DOHH2 (cell line): ENCODE data around the gene YWHAQ.

Experiments
- H3F3A ChIP-seq: fragments of 200-600 bp; sonication (generic), shearing (Covaris generic); 2 replicates; pipeline ENCODE4 v1.6.0; 2016; ENCODE audit warnings: antibody characterized with exemption, mild to moderate bottlenecking; ENCODE audit not compliant: control insufficient read depth, insufficient read depth
- H3K27ac ChIP-seq: fragments of 200-600 bp; sonication (generic); 2 replicates; pipeline ENCODE4 v1.5.1; 2014; ENCODE audit warnings: low read depth, mild to moderate bottlenecking, low read length, moderate library complexity
- H3K27me3 ChIP-seq: fragments of 200-600 bp; sonication (generic); 2 replicates; pipeline ENCODE4 v1.6.1; 2014; ENCODE audit warnings: mild to moderate bottlenecking, low read length, mixed read lengths; ENCODE audit not compliant: control insufficient read depth
- H3K36me3 ChIP-seq: fragments of 200-600 bp; sonication (generic); 2 replicates; pipeline ENCODE4 v1.6.1; 2014; ENCODE audit warnings: mild to moderate bottlenecking, low read length, moderate library complexity, mixed read lengths; ENCODE audit not compliant: control insufficient read depth
- H3K4me1 ChIP-seq: fragments of 200-600 bp; sonication (generic); 2 replicates; pipeline ENCODE4 v1.6.1; 2014; ENCODE audit warnings: mild to moderate bottlenecking, low read length, mixed read lengths; ENCODE audit not compliant: control insufficient read depth
- H3K4me2 ChIP-seq: fragments of 200-600 bp; sonication (generic); 2 replicates; pipeline ENCODE4 v1.6.0; 2014; ENCODE audit warnings: mild to moderate bottlenecking, low read length, moderate library complexity
- H3K4me3 ChIP-seq: fragments of 200-600 bp; sonication (generic); 2 replicates; pipeline ENCODE4 v1.5.1; 2014; ENCODE audit warnings: mild to moderate bottlenecking, low read length, mixed read lengths
- H3K79me2 ChIP-seq: fragments of 200-600 bp; sonication (generic); 2 replicates; pipeline ENCODE4 v1.6.1; 2014; ENCODE audit warnings: mild to moderate bottlenecking, low read length, mixed read lengths; ENCODE audit not compliant: control insufficient read depth
- H3K9me2 ChIP-seq: fragments of 200-600 bp; sonication (generic); replicated peaks from 2 replicates; pipeline ENCODE4 v1.6.1; 2014; ENCODE audit warnings: mild to moderate bottlenecking, low read length, mixed read lengths; ENCODE audit not compliant: control insufficient read depth
- H3K9me3 ChIP-seq: fragments of 200-600 bp; sonication (generic); 2 replicates; pipeline ENCODE4 v1.6.1; 2014; ENCODE audit warnings: antibody characterized with exemption, low read length, mixed read lengths; ENCODE audit not compliant: control insufficient read depth, insufficient read depth
- H4K20me1 ChIP-seq: fragments of 200-600 bp; sonication (generic); 2 replicates; pipeline ENCODE4 v1.6.0; 2014; ENCODE audit warnings: low read depth, mild to moderate bottlenecking, antibody characterized with exemption, low read length, moderate library complexity; ENCODE audit not compliant: control insufficient read depth, insufficient read depth
- CTCF ChIP-seq: fragments of 200-600 bp; sonication (generic); IDR thresholded peaks from one replicate; pipeline ENCODE4 v1.5.1; 2014; ENCODE audit warnings: antibody characterized with exemption, mild to moderate bottlenecking, low read depth, low read length; ENCODE audit not compliant: poor library complexity, severe bottlenecking
- EZH2phosphoT487 ChIP-seq: fragments of 200-600 bp; sonication (generic); IDR thresholded peaks from 2 replicates; pipeline ENCODE4 v1.6.1; 2017; ENCODE audit warnings: borderline replicate concordance, mild to moderate bottlenecking, antibody characterized with exemption, low read length, moderate library complexity, mixed read lengths

Gene YWHAQ

GRCh38 chr2:9545502-9545901 is 85.3 kb downstream of the YWHAQ start:
- H3K4me1 ChIP-seq: peaks cover 99% of the 10 kb centered on the region
- peak overlapping the region; percentile 96 for H3K4me2 ChIP-seq
- peaks cover 70% of the 10 kb centered on the region for H3F3A ChIP-seq
- H3K27ac ChIP-seq: peak overlapping the region; percentile 96
- no peaks in the 10 kb centered on the region for H4K20me1 ChIP-seq
- H3K9me2 ChIP-seq: no peaks in the 10 kb centered on the region
- H3K4me3 ChIP-seq: peak overlapping the region; percentile 72
- H3K27me3 ChIP-seq: no peaks in the 10 kb centered on the region
- no peaks in the 10 kb centered on the region for H3K9me3 ChIP-seq
- peaks cover 31% of the 10 kb centered on the region for H3K36me3 ChIP-seq
- H3K79me2 ChIP-seq: peaks cover 88% of the 10 kb centered on the region
- no peak for TF ChIP-seq CTCF
- TF ChIP-seq EZH2phosphoT487: no peak

- Histone ChIP-seq H4K20me1 (no peaks in the 10 kb centered on the region), H3K79me2 (peaks cover 89% of the 10 kb centered on the region), H3K27me3 (no peaks in the 10 kb centered on the region), H3K27ac (peak overlapping the region; percentile 96), H3K4me3 (peak overlapping the region; percentile 72), H3K4me2 (peak overlapping the region; percentile 96), H3F3A (peaks cover 69% of the 10 kb centered on the region), H3K9me3 (no peaks in the 10 kb centered on the region), H3K9me2 (no peaks in the 10 kb centered on the region), H3K36me3 (peaks cover 35% of the 10 kb centered on the region), H3K4me1 (peaks cover 99% of the 10 kb centered on the region)
- TF ChIP-seq EZH2phosphoT487 (no peak), CTCF (no peak)
Observed at GRCh38 chr2:9543557-9543956, 87.2 kb downstream of the YWHAQ start.

- H3K9me2 ChIP-seq: no peaks in the 10 kb centered on the region
- no peaks in the 10 kb centered on the region for H3K9me3 ChIP-seq
- peaks cover 59% of the 10 kb centered on the region for H3F3A ChIP-seq
- peaks cover 85% of the 10 kb centered on the region for H3K79me2 ChIP-seq
- peaks cover 60% of the 10 kb centered on the region for H3K36me3 ChIP-seq
- H3K4me2 ChIP-seq: peak overlapping the region; percentile 77
- no peak for TF ChIP-seq CTCF
- TF ChIP-seq EZH2phosphoT487: no peak
- H3K4me1 ChIP-seq: peaks cover 97% of the 10 kb centered on the region
- H3K27me3 ChIP-seq: no peaks in the 10 kb centered on the region
- H4K20me1 ChIP-seq: no peaks in the 10 kb centered on the region
- H3K4me3 ChIP-seq: peak overlapping the region; percentile 57
- peak overlapping the region; percentile 96 for H3K27ac ChIP-seq
Observed at GRCh38 chr2:9539531-9539930, 91.3 kb downstream of the YWHAQ start.
